SH-SY5Y (cell line): Measurements from ENCODE around the gene ABAT.

ENCODE experiments used
- GATA2 ChIP-seq: IDR thresholded peaks from 2 replicates; pipeline ENCODE4 v1.6.1; 2011; ENCODE audit warnings: mild to moderate bottlenecking, low read depth, low read length
- GATA3 ChIP-seq: IDR thresholded peaks from 2 replicates; pipeline ENCODE4 v1.6.1; 2011; ENCODE audit warnings: low read depth, mild to moderate bottlenecking, low read length, moderate library complexity

The ABAT gene

DNA sequence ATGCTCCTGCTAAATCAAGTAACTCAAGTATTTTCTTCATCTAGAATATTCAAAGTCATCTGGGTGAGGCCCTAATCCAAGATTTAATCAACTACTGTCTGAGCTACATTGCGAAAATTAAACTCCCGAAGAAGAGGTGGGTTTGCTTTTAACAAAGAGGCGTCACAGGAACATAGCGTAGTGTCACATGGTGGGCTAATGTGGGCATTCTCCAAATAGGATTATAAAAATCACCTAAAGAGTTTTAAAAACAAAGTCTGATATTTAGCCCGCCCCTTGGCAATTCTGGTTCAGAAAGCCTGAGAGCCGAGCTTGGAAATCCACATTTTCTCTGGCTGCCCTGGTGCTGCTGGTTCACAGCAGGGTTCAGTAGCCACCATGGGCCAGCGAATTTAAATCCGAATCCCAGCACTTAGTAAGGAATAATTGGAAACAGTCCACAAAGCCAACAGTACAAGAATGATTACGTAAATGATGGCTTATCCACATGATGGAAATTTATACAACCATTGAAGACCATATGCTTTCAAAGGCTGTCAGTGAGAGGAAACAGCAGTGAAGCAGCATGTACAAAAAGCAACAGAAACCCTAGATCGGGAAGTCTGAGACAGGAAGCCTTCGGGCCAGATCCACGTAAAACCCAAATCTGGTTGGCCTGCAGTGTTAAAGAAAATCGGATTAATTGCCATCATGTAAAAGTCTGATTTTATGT is 132.0 kb downstream of the ABAT start:
- no peak for TF ChIP-seq GATA2
- TF ChIP-seq GATA3 = no peak

DNA sequence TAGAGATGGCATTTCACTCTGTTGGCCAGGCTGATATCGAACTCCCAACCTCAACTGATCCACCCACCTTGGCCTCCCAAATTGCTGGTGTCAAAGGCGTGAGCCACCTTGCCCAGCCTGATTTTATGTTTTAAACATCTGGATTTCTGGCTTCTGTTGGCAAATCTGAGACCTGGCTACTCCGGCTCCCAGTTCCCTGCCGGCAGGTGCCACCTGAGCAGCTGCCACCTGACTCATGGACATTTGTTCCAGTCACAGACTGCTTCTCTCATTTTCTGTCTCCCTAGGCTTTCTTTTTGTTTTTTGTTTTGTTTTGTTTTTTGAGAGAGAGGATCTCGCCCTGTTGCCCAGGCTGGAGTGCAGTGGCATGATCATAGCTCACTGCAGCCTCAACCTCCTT is 132.8 kb downstream of the ABAT start:
- no peak for TF ChIP-seq GATA3
- TF ChIP-seq GATA2 = no peak

DNA sequence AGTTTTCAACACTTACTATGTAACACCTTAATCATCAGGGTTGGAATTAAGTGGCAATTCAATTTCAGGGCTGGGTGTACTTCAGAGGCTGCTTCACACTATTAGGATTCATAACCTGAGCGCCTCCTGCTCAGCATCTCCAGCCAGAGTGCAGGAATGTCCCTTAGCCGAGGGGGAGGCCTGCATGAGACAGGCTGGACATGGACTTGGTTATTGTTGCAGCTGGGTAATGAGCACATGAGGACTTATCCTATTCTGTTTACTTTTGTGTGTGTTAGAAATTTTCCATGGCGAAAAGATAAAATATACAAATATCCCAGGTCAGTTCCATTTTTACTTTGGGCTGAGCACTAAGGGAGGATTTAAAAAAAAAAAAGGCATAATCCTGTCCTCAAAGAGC is 133.6 kb downstream of the ABAT start:
- TF ChIP-seq GATA3 (no peak), GATA2 (no peak)

DNA sequence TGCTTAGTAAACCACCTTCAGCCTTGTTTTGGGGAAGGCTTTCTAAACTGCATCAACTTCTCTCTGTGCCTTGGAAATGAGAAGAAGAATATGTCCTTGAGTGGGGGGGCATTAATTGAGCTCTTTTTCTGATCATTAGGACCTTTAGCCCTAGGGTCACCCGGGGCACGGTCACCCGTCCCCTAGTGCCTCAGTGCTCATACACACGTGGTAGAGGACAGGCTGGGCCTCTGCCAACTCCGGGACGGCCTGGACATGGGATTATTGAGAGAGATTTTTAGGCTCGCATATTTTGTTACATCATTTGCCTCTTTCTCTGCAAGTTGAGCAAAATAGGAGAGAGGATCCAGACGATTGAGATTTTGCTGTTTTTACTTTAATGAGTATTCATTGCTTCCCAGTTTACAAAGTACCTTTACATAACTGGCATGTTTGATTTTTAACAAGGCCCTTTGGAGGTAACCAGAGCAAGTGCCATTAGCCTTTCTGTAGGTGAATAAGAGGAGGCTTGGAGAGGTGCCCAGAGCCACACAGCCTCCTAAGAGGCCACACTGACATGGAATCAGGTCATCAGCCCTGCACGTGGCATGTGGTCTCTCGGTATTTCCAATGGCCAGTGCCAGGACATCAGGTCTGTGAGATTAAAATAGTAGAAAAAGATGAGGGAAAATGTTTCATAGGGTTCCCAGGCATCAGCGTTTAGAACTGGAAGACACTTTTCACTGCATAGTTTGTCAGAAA is 134.4 kb downstream of the ABAT start:
- no peak for TF ChIP-seq GATA3

DNA sequence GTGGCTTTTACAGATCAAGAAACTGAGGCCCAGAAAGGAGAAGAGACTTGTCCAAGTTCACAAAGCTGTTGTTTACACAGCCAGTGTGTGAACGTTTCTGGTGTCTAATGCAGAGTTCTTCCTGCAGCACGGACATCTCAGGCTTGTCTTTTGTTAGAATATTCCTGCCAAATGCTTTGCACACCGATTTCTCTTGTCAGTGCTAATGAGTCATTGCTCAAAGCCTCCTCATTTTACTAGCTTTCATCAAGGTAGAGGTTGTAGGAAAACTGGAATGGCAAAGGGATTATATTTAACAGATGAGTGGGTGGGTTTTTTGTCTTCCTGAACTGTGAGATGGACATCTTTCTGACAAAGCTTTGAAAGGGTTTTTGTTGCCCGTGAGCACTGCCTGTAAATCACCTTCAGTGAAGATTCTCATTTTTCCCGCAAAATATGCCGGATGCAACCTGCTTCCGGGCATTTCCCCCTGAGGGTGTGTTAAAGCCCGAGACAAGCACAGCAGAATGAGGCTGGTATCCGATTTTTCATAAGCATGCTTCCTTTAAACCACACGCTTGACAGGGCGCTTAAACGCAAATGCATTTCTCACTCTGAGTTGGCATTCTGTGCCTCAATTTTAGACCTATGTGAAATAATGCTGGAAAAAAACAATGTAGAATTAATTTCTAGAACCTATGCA is 137.9 kb downstream of the ABAT start:
- no peak for TF ChIP-seq GATA3
- no peak for TF ChIP-seq GATA2

DNA sequence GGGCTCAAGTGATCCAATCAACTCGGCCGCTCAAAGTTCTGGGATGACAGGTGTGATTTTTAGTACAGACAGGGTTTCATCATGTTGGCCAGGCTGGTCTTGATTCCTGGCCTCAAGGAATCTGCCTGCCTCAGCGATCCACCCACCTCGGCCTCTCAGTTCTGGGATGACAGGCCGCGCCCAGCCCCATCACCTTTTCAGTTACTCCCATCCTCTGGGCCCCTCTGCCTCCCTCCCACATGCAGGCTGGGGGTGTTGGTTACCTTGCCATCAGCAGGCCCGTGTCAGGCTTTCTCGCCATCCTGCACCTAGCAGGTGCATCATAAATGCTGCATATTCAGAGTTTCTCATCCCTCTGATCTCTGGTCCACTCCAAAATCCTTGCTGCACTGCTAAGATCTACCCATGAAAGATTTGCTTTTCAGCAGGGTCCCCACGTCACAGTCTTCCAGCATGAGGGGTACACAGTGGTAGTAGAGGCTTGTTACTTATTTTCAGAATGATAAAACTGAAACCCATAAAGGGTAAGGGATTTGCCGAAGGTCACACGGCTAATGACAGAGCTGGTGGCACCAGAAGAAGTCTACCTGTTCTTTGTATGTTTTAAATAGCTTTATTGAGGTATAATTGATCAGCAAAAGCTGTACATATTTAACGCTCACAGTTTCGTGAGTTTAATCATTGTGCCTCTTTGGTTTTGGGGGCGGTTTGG is 139.8 kb downstream of the ABAT start:
- TF ChIP-seq GATA2 = no peak
- no peak for TF ChIP-seq GATA3

DNA sequence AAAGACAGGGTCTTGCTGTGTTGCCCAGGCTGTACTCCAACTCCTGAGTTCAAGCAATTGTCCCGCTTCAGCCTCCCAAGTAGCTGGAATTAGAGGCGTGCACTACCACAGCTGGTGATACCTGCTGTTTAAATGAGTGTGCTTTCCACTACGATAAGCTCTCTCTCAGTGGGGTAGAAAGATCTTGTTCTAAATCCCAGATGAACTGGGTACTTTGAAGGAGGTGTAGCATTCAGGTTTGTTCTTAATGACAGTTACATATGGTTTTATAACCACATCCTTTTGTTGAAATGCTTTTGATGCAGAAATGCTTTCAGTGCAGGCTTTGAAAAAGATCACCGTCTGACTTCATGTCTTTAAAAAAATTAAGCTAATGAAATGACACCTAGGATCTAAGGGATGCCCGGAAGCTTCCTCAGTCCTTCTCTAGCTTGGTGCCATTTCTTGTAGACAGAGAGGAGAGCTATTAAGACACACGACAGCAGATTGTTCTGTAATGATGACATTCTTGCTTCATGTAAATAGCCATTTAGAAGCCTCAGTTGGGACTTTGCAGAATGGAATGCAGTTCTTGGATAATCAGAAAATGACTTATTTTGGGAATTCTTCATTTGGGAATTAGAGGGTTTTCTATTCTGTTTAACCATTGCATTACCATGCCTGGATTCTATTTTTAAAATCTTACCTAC is 142.7 kb downstream of the ABAT start:
- TF ChIP-seq GATA3 (no peak), GATA2 (no peak)

DNA sequence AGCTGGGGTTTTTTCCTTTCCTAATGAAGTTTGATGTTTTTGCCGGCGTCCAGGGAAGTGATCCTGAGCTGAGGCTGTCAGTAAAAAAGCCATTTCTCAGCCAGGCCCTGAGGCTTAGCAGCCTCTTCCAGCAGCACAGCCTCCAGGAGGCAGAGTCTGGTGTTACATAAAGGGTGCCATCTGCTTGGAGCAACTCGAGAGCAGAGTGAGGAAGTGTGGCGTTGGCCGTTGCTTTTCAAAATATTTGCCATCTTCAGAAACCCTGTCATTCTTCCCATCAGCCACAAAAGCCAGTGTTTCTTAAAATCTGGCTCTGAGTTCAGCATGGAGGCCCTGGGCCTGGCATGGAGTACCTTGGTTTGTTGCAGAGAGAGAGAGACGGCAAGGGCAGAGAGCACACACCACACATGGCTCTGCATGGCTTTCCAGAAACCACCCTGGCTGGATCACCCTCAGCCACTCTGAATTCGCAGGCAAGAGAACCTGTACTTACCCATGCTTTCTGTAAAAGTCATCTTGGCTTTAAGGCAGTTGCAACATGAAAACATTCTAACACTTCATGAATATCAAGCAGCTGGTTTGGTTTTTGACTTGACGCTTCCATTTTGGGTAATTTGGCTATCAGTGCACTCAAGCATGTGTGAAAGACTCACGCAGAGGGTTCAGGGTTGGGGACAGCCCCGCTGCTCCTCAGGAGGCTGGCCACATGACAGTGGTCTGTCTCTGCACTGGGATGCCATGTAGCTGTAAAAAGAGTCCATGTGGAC is 144.3 kb downstream of the ABAT start:
- TF ChIP-seq GATA3 = no peak
- no peak for TF ChIP-seq GATA2

DNA sequence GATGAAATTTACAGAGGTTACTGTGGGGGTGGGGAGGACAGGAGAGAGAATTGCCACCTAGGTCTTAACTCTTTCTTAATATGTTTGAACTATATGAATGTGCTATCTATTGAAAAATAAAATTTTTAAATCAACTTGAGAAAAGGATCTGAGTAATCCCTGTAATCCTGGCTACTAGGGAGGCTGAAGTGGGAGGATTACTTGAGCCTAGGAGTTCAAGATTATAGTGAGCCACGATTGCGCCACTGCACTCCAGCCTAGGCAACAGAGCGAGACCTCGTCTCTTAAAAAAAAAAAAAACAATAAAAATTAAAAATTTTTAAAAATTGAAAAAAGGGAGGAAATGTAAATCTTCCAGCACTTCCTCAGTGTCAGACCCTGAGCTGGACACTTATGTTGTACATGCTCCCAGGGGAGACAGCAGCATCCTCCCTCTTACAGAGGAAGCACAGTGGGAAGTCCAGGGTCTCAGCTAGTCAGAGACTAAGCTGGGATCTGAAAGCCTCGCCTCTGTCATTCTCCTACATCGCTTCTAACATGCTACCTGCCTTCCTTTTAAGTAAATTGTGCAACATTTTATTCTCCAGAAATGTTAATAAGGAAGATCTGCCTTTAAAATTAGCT is 145.1 kb downstream of the ABAT start:
- TF ChIP-seq GATA2 (no peak), GATA3 (no peak)

DNA sequence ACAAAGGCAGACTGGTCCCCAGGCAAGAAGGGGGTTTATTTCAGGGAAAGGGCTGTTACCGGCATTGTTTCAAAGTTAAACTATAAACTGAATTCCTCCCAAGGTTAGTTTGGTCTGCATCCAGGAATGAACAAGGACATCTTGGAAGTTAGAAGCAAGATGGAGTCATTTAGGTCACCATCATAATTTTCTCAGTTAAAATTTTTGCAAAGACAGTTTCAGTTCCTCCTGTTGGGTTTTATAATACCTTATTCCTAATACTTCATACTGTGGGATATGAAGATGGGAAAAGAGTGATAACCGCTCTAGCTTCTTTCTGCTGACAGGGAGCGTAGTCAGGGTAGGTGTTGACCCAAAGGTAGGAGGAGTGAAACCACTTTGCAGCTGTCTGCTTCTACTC is 148.0 kb downstream of the ABAT start:
- TF ChIP-seq GATA3 = no peak
- TF ChIP-seq GATA2 = no peak

DNA sequence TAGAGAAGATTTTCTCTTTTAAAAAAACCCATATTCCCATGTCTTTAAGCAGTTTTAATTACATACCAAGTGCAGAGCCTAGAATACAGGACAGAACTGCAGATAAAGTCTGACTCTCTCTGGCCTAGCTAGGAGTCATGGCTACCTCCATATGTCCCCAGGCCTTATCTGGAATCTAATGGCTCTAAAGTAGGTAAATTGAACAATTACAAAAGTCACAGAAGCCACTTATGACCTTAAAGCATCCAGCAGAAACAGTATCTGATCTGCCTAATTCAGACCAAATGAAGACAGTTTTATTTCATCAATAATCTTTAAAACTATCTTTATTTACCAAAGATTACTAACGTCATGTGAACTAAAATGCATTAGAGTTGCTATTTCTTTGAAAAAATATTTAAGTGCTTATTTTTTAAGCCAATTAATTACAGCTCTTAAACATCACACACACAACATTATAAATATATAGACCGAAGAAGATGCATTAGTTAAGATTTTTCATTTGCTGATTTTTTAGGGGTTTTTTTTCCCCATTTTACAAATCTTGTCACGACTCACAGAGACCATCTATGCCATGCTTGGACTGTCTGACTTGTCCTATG is 152.0 kb downstream of the ABAT start:
- peak; percentile 99 for TF ChIP-seq GATA3
- peak; percentile 96 for TF ChIP-seq GATA2

DNA sequence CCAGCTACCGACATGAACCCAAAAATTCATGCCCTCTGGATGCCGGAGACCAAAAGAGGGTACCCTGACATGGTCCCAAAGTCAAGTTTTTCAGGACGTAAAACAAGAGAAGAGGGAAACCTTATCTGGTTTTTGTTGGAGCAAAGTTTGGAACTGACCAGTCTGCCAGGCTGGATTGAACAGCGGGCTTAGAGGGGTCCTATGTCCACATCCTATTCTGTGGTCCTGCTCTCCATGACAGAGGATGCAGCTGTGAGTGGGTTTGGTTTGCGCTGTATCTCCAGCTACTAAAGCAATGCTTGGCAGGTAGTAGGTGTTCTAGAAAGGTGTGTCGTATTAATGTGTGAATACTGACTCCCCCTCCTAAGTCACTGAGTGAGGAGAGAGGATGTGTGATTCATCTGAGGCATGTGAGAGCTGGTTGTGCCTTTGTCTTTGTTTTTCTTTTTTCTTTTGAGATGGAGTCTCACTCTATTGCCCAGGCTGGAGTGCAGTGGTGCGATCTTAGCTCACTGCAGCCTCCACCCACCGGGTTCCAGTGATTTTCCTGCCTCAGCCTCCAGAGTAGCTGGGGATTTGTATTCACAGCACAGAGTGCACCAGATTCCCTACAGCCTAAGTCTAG is 154.2 kb downstream of the ABAT start:
- no peak for TF ChIP-seq GATA3
- TF ChIP-seq GATA2 = no peak

DNA sequence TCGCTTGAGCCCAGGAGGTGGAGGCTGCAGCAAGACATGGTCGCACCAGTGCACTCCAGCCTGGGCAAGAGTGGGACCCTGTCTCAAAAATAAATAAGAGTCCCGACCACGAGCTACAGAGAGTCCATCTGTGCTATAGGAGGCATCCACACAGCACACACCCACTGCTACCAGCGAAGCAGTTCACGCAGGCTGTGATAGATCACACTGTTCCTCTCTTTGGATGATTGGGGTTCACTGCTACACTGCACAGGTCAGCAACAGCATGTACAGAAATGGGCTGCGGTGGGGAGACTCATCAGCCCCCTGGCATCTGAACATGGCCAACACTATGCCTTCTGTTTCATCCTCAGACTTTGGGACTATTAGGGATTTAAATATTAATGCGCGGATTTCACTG is 157.0 kb downstream of the ABAT start:
- TF ChIP-seq GATA3 = no peak
- TF ChIP-seq GATA2 = no peak
